H1 (cell line): Measurements from ENCODE around the gene AK2.

Experiments used
- ATF2 ChIP-seq: IDR thresholded peaks from 2 replicates; pipeline ENCODE4 v1.6.1; 2012; ENCODE audit warnings: low read length, inconsistent platforms
- CTCF ChIP-seq, 3 experiments: IDR thresholded peaks; 1 replicate in 2 of 3; 2 replicates in 1 of 3; pipeline versions ENCODE4 v1.5.1 to v1.6.1; 2011; ENCODE audit warnings: low read length in 3 of 3, mild to moderate bottlenecking in 3 of 3, inconsistent platforms in 2 of 3, low read depth in 1 of 3, moderate library complexity in 1 of 3; ENCODE audit not compliant: insufficient read depth in 1 of 3; ENCODE audit errors: control extremely low read depth in 1 of 3
- EZH2 ChIP-seq: fragments of 200-600 bp; sonication (generic); IDR thresholded peaks from 2 replicates; pipeline ENCODE4 v1.7.1; 2012; ENCODE audit warnings: low read depth, mild to moderate bottlenecking, moderate library complexity, low read length, inconsistent platforms; ENCODE audit not compliant: severe bottlenecking
- MAFK ChIP-seq: IDR thresholded peaks from 2 replicates; pipeline ENCODE4 v1.6.1; 2012; ENCODE audit warnings: low read depth, mild to moderate bottlenecking, improper control_type of control experiment, low read length
- RAD21 ChIP-seq, 2 experiments: IDR thresholded peaks in 1 of 2; conservative IDR thresholded peaks in 1 of 2; 2 replicates each; pipeline ENCODE4 v1.6.1; 2011; ENCODE audit warnings: low read depth in 2 of 2, low read length in 2 of 2, improper control_type of control experiment in 1 of 2, inconsistent platforms in 1 of 2, mild to moderate bottlenecking in 1 of 2, moderate library complexity in 1 of 2
- TAF7 ChIP-seq: optimal IDR thresholded peaks from 2 replicates; pipeline ENCODE3; 2011; ENCODE audit warnings: low read depth, mild to moderate bottlenecking, inconsistent platforms, low read length, moderate library complexity, borderline replicate concordance

- TF ChIP-seq MAFK (no peak), EZH2 (no peak), CTCF (IDR thresholded peaks at IDR 0.05; ENCODE audit: control extremely low read depth in 1 of 3, insufficient read depth in 1 of 3, low read depth in 1 of 3, low read length in 3 of 3) (no peak), ATF2 (no peak), RAD21 (IDR thresholded peaks at IDR 0.05 in 1 of 2, conservative IDR thresholded peaks at IDR 0.05 in 1 of 2; ENCODE audit: low read depth in 2 of 2, low read length in 2 of 2) (no peak), TAF7 (no peak)
Measured at GRCh38 chr1:32963746-32964460, 72.8 kb downstream of the AK2 start.
